Skeletal muscle satellite cell (primary cell): ENCODE data around the gene TPI1.
"Not testable (repeated sequence)": the region's sequence is repeated elsewhere in the genome, so short reads cannot be mapped to it uniquely, and the experiment has no call there.

Source experiments
- H3K27me3 ChIP-seq: 2 replicates; pipeline ENCODE4 v1.7.0; 2013; ENCODE audit warnings: low read length; ENCODE audit not compliant: control insufficient read depth, insufficient read depth
- H3K36me3 ChIP-seq: 2 replicates; pipeline ENCODE4 v1.7.0; 2013; ENCODE audit warnings: mild to moderate bottlenecking, control low read depth, low read length; ENCODE audit not compliant: insufficient read depth
- H3K4me1 ChIP-seq: 2 replicates; pipeline ENCODE4 v1.7.0; 2013; ENCODE audit warnings: low read length; ENCODE audit not compliant: control insufficient read depth, insufficient read depth
- H3K4me2 ChIP-seq: 2 replicates; pipeline ENCODE4 v1.7.0; 2013; ENCODE audit warnings: mild to moderate bottlenecking, low read length
- H3K4me3 ChIP-seq: 2 replicates; pipeline ENCODE4 v1.7.0; 2013; ENCODE audit warnings: low read length
- H3K9ac ChIP-seq: 2 replicates; pipeline ENCODE4 v1.7.0; 2013; ENCODE audit warnings: mild to moderate bottlenecking, low read depth, low read length, moderate library complexity
- H3K9me3 ChIP-seq: replicated peaks from 2 replicates; pipeline ENCODE4 v1.7.0; 2013; ENCODE audit warnings: mild to moderate bottlenecking, control low read depth, low read length

TPI1 gene

DNA sequence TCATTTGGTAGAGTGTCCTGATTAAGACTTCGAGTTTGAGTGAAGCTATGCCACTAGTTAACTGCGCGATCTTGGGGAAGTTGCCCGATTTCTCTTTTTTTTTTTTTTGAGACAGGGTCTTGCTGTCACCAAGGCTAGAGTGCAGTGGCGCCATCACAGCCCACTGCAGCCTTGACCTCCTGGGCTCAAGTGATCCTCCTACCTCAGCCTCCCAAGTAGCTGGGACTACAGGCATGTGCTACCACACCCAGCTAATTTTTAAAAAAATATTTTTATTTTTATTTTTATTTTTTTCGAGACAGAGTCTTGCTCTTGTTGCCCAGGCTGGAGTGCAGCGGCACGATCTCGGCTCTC is 6.7 kb downstream of the TPI1 start:
- H3K27me3 ChIP-seq, H3K9me3 ChIP-seq: not testable (repeated sequence)
- H3K9ac ChIP-seq = peak overlapping the region; percentile 86
- peak overlapping the region; percentile 81 for H3K4me3 ChIP-seq
- H3K4me2 ChIP-seq = peak overlapping the region; percentile 99
- H3K4me1 ChIP-seq = peaks cover 31% of the 10 kb centered on the region
- H3K36me3 ChIP-seq = peaks cover 33% of the 10 kb centered on the region

DNA sequence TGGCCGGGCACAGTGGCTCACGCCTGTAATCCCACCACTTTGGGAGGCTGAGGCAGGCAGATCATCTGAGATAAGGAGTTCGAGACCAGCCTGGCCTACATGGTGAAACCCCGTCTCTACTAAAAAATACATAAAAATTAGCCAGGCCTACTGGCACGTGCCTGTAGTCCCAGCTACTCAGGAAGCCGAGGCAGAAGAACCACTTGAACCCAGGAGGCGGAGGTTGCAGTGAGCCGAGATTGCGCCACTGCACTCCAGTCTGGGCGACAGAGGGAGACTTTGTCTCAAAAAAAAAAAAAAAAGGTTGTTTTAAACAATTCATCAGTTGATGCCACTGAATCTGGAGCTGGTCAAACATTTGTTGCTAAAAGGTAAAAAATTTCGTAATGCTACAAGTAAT is 12.5 kb downstream of the TPI1 start:
- H3K4me1 ChIP-seq, H3K9me3 ChIP-seq, H3K27me3 ChIP-seq, H3K4me2 ChIP-seq, H3K9ac ChIP-seq, H3K4me3 ChIP-seq: not testable (repeated sequence)
- peaks cover 13% of the 10 kb centered on the region for H3K36me3 ChIP-seq

DNA sequence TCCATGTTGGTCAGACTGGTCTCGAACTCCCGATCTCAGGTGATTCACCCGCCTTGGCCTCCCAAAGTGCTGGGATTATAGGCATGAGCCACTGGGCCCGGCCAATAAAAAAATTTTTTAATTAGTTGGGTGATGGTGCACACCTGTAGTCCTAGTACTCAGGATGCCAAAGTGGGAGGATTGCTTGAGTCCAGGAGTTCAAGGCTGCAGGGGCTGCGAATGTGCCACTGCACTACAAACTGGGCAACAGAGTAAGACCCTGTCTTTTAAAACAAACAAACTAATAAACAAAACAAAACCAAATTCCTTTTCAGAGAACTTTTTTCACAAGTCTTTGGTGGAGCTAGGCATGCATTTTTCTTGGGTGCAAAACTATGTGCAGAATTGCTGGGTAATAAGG is 15.9 kb downstream of the TPI1 start:
- H3K4me3 ChIP-seq = no peak overlapping the region
- no peaks in the 10 kb centered on the region for H3K27me3 ChIP-seq
- no peak overlapping the region for H3K4me2 ChIP-seq
- H3K9me3 ChIP-seq = no peaks in the 10 kb centered on the region
- H3K4me1 ChIP-seq = no peaks in the 10 kb centered on the region
- H3K9ac ChIP-seq = no peak overlapping the region
- peaks cover 17% of the 10 kb centered on the region for H3K36me3 ChIP-seq

DNA sequence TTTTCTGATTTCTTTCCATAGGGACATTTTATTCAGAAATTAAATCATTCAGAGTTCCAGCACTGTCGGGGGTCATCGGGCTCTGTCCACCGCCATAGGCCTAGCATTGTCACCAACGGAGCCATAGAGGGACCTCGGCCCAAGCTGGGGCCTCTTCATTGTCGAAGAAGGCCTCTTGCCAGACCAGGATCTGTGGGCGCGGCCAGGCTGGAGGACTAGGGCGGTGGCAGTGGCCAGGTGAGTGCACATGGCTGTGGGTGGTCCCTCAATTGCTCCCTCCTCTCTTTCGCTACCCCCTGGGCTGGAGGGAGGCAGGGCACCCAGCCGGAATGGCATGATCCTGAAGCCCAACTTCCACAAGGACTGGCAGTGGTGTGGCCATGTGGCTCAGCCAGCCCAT is 16.4 kb downstream of the TPI1 start:
- Histone ChIP-seq H3K27me3 (no peaks in the 10 kb centered on the region), H3K4me3 (no peak overlapping the region), H3K9me3 (no peaks in the 10 kb centered on the region), H3K36me3 (peaks cover 17% of the 10 kb centered on the region), H3K4me1 (no peaks in the 10 kb centered on the region), H3K9ac (no peak overlapping the region), H3K4me2 (no peak overlapping the region)

DNA sequence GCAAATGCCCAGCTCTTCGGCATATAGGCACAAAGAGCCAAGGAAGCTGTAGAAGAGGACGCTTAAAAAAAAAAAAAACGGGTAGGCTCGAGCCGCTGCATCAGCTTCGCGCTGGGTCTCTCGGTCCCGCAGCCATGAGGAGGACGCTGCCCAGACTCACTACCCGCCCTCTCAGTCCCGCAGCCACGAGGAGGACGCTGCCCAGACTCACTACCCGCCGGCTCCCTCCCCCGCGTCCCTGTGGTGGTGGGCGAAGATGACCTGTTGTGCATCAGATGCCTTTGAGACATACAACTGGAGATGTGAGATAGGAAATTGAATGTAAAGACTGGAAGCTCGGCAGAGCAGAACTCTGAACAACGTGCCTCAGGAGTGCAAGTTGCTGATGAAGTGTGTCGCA is 17.2 kb downstream of the TPI1 start:
- H3K9ac ChIP-seq = no peak overlapping the region
- peaks cover 17% of the 10 kb centered on the region for H3K36me3 ChIP-seq
- H3K4me3 ChIP-seq = no peak overlapping the region
- H3K27me3 ChIP-seq = no peaks in the 10 kb centered on the region
- no peaks in the 10 kb centered on the region for H3K9me3 ChIP-seq
- H3K4me2 ChIP-seq = no peak overlapping the region
- no peaks in the 10 kb centered on the region for H3K4me1 ChIP-seq

DNA sequence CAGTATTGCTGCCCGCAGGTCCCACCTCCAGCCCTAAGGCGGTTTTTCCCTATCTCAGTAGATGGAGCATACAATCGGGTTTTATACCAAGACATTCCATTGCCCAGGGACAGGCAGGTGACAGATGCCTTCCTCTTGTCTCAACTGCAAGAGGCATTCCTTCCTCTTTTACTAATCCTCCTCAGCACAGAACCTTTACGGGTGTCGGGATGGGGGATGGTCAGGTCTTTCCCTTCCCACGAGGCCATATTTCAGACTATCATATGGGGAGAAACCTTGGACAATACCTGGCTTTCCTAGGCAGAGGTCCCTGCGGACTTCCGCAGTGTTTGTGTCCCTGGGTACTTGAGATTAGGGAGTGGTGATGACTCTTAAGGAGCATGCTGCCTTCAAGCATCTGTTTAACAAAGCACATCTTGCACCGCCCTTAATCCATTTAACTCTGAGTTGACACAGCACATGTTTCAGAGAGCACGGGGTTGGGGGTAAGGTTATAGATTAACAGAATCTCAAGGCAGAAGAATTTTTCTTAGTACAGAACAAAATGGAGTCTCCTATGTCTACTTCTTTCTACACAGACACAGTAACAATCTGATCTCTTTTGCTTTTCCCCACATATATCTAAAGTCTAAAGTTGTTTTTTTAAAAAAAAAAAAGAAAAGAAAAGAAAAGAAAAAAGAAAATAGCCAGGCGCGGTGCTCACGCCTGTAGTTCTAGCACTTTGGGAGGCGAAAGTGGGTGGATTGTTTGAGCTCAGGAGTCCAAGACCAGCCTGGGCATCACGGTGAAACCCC is 19.1 kb downstream of the TPI1 start:
- not testable (repeated sequence) for H3K4me2 ChIP-seq, H3K4me3 ChIP-seq, H3K27me3 ChIP-seq, H3K9ac ChIP-seq, H3K9me3 ChIP-seq, H3K4me1 ChIP-seq
- H3K36me3 ChIP-seq = peaks cover 17% of the 10 kb centered on the region

DNA sequence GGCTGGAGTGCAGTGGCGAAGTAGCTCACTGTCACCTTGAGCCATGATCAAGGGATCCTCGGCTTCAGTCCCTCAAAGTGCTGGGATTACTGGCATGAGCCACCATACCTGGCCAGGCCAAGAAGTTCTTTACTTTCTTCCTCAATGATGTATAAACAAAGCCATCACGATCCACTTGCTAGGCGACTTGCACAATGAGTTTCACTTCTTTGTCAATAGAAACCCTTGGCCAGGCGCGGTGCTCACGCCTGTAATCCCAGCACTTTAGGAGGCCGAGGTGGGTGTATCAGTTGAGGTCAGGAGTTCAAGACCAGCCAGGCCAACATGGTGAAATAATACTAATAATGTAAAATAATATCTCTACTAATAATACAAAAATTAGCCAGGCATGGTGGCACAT is 20.1 kb downstream of the TPI1 start:
- peaks cover 13% of the 10 kb centered on the region for H3K4me1 ChIP-seq

DNA sequence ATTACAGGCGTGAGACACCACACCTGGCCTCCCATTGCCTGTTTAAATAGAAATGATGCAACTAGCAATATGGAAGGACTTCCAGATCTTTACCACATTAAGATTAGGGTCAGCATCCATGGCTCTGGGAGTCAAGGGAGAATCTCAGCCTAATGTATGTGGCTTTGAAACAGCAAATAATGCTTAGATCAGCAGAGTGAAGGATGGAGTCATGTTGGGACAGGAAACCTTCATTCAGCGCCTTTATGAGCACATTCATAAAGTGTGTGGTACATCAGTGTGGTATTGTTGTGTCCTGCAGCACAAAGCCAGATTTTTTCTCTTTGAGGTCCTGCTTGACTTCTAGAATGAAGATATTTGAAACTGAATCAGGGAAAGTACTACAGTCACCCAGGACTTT is 21.0 kb downstream of the TPI1 start:
- no peak overlapping the region for H3K4me2 ChIP-seq
- no peaks in the 10 kb centered on the region for H3K9me3 ChIP-seq
- H3K4me1 ChIP-seq = peaks cover 13% of the 10 kb centered on the region
- H3K27me3 ChIP-seq = no peaks in the 10 kb centered on the region
- H3K36me3 ChIP-seq = peaks cover 17% of the 10 kb centered on the region
- H3K9ac ChIP-seq = no peak overlapping the region
- H3K4me3 ChIP-seq = no peak overlapping the region

More for the DNA sequence above, 20.1 kb downstream of the TPI1 start:
- Histone ChIP-seq H3K36me3 (peaks cover 17% of the 10 kb centered on the region), H3K9me3 (no peaks in the 10 kb centered on the region), H3K27me3 (no peaks in the 10 kb centered on the region), H3K9ac (no peak overlapping the region), H3K4me3 (no peak overlapping the region), H3K4me2 (no peak overlapping the region)

DNA sequence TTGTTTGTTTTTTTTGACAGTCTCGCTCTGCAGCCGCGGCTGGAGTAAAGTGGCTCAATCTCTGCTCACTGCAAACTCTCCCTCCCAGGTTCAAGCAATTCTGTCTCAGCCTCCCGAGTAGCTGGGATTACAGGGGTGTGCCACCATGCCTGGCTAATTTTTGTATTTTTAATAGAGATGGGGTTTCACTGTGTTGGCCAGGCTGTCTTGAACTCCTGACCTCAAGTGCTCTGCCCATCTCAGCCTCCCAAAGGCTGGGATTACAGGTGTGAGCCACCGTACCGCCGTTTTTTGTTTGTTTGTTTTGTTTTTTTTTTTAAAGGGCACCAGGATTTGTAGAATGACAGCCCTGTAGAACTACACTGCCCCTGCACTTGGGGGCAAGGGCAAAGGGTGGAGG is 21.5 kb downstream of the TPI1 start:
- H3K4me3 ChIP-seq, H3K27me3 ChIP-seq: not testable (repeated sequence)

DNA sequence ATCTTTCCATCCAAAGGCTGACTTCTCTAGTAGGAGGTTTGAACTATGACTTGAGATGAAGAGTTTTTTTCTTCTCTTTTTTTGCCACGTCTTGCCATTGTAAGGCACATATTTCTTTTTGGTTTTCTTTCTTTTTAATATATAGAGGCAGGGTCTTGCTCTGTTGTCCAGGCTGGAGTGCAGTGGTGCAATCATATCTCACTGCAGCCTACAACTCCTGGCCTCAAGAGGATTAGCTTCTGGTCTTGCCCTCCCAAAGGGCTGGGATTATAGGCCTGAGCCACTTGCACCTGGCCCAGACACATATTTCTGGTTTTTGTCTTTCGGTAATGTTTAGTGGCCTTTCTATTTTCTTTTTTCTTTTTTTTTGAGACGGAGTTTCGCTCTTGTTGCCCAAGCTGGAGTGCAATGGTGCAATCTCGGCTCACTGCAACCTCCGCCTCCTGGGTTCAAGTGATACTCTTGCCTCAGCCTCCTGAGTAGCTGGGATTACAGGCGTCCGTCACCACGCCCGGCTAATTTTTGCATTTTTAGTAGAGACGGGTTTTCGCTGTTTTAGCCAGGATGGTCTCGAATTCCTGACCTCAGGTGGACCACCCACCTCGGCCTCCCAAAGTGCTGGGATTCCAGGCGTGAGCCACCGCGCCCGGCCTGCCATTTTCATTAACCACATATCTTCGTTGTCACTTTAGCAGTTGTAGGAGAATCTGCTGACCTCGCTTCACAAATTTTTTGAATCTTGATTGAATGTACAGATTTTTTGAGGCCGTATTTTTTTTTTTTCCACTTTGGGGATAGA is 22.6 kb downstream of the TPI1 start:
- Histone ChIP-seq H3K4me2 (peak overlapping the region; percentile 78), H3K4me1 (peaks cover 13% of the 10 kb centered on the region), H3K9ac (peak overlapping the region; percentile 79)
- H3K9me3 ChIP-seq, H3K27me3 ChIP-seq, H3K4me3 ChIP-seq, H3K36me3 ChIP-seq: not testable (repeated sequence)

More for the DNA sequence above, 21.5 kb downstream of the TPI1 start:
- not testable (repeated sequence) for H3K9ac ChIP-seq, H3K9me3 ChIP-seq, H3K4me2 ChIP-seq
- Histone ChIP-seq H3K4me1 (peaks cover 13% of the 10 kb centered on the region), H3K36me3 (peaks cover 14% of the 10 kb centered on the region)

DNA sequence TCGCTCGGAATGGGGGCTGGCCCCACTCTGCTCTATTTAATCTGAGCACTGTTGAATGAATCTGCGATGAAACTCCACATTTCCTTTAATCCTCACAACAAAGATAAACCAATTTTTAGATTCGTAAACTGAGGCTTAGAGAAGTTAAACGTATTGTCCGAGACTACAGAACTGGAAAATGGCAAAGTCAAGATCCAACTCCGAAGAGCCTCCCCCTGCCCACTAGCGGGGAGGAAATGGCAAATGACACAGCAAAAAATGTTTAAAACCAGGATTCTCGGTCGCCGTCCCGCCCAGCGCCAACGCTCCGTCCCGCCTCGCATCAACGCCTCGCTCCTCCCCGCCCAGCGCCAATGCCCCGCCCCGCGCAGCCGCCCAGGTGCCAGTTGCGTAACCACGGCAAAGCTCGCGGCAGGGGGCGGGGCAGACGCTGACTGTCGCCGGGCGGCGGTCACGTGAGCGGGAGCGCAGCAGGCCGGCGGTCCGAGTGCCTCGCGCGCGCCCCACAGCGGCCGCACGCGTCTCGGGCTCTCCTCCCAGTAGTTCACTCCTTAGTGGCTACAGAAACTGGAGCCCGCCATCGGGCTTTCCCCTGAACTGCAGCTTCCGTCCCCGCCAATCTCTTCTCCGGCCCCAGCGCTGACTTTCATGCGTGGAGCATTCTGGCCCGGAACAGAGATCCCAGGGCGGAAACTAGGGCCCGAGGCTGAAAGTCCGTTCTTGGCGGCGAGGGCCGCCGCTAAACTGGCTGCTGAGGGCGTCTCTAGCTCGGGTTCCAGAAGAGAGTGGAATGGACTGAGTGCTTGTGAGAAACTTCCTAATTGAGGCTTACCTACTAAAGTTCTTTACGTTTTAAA is 23.7 kb downstream of the TPI1 start:
- Histone ChIP-seq H3K36me3 (no peaks in the 10 kb centered on the region), H3K4me3 (peak overlapping the region; percentile 72), H3K4me2 (peak overlapping the region; percentile 98), H3K9me3 (no peaks in the 10 kb centered on the region), H3K4me1 (peaks cover 13% of the 10 kb centered on the region), H3K9ac (peak overlapping the region; percentile 95), H3K27me3 (no peaks in the 10 kb centered on the region)
